IPS-11a (cell line): ENCODE results near the gene UBE2K.
"Not testable (repeated sequence)": the region's sequence is repeated elsewhere in the genome, so short reads cannot be mapped to it uniquely, and the experiment has no call there.

Source experiments
- H3K4me3 ChIP-seq: one replicate; pipeline ENCODE4 v1.5.1; 2013; ENCODE audit warnings: low read depth, low read length, control low read depth

UBE2K gene

DNA sequence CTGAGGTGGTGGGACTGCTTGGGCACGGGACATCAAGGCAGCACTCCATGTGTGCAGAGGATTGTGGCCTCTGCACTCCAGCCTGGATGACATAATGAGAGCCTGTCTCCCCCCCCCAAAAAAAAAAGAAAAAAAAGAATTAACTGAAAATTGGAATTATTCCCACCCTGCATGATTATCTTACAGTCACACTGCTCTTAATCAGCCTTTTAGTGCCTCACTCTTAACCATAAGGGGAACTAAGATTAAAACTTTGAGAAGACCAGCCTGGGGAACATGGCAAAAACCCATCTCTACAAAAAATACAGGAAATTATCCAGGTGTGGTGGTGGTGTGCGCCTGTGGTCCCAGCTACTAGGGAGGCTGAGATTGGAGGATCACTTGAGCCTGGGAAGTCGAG lies 94.6 kb downstream of the UBE2K start:
- no peak overlapping the region for H3K4me3 ChIP-seq

DNA sequence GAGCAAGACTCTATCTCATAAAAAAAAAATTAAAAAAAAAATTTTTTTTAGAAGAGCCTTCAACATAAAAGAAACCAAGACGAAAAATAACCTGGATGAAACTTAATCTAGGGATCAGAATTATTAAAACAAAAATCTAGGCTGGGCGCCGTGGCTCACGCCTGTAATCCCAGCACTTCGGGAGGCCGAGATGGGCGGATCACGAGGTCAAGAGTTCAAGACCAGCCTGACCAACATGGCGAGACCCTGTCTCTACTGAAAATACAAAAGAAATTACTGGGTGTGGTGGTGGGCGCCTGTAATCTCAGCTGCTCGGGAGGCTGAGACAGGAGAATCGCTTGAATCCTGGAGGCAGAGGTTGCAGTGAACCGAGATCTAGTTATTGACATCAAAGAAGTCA lies 95.0 kb downstream of the UBE2K start:
- H3K4me3 ChIP-seq: not testable (repeated sequence)

GRCh38 chr4:39802005-39802404 lies 104.1 kb downstream of the UBE2K start:
- no peak overlapping the region for H3K4me3 ChIP-seq

DNA sequence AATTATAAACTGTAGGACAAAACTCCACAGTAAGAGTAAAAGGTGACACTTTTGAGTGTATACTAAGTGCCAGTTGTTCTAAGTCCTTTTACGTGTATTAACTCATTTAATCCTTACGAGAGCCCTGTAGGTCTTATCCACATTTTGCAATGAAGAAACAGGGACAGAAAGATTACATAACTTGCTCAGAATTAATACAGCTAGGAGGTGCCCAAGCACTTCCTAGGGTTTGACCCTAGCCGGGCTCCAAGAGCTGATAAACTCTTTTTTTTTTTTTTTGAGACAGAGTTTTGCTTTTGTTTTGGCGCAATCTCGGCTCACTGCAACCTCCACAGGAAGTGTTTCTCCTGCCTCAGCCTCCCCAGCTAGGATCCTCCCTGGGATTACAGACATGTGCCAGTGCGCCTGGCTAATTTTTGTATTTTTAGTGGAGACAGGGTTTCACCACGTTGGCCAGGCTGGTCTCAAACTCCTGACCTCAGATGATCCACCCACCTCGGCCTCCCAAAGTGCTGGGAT lies 110.4 kb downstream of the UBE2K start:
- no peak overlapping the region for H3K4me3 ChIP-seq

GRCh38 chr4:39812500-39812899 lies 114.6 kb downstream of the UBE2K start:
- H3K4me3 ChIP-seq: no peak overlapping the region

DNA sequence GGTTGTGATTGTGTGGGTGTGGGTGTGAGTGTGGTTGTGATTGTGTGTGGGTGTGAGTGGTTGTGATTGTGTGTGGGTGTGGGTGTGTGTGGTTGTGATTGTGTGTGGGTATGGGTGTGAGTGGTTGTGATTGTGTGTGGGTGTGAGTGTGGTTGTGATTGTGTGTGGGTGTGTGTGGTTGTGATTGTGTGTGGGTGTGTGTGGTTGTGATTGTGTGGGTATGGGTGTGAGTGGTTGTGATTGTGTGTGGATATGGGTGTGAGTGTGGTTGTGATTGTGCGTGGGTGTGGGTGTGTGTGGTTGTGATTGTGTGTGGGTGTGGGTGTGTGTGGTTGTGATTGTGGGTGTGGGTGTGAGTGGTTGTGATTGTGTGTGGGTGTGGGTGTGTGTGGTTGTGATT lies 115.1 kb downstream of the UBE2K start:
- H3K4me3 ChIP-seq: not testable (repeated sequence)

DNA sequence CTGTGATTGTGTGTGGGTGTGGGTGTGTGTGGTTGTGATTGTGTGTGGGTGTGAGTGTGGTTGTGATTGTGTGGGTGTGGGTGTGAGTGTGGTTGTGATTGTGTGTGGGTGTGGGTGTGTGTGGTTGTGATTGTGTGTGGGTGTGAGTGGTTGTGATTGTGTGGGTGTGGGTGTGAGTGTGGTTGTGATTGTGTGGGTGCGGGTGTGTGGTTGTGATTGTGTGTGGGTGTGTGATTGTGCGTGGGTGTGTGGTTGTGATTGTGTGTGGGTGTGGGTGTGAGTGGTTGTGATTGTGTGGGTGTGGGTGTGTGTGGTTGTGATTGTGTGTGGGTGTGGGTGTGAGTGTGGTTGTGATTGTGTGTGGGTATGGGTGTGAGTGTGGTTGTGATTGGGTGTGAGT lies 115.8 kb downstream of the UBE2K start:
- H3K4me3 ChIP-seq: not testable (repeated sequence)

GRCh38 chr4:39814403-39815185 lies 116.7 kb downstream of the UBE2K start:
- H3K4me3 ChIP-seq: no peak overlapping the region

DNA sequence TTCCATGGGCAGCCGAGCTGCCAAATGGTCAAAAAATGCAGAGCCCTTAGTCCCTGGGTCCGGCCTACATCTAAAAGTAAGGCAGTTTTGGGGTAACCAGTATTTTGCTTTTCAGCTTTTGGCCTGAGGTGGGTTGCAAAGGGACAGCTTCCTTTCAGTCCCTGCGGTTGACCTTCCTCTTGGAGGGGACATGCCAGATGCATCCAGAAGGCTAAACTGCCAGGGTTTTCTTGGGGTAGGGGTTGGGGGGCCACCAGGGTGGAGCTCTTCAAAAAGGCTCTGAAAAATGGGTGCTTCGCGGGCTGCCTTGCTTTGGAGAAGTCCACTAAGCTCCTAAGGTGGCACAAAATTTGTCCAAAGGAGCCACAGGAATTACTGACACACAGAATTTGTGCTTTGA lies 120.7 kb downstream of the UBE2K start:
- H3K4me3 ChIP-seq: no peak overlapping the region

- no peak overlapping the region for H3K4me3 ChIP-seq
These were observed 122.2 kb downstream of the UBE2K start for GRCh38 chr4:39820186-39820585.

DNA sequence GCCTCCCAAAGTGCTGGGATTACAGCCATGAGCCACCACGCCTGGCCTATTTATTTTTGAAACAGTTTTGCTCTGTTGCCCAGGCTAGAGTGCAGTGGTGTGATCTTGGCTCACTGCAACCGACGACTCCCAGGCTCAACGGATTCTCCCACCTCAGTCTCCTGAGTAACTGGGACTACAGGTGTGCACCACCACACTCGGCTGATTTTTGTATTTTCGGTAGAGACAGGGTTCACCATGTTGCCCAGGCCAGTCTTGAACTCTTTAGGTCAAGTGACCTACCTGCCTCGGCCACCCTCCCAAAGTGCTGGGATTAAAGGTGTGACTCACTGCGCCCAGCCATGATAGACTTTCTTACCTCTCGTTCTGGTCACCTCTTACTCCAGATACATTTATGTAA lies 124.0 kb downstream of the UBE2K start:
- no peak overlapping the region for H3K4me3 ChIP-seq

GRCh38 chr4:39822662-39823061 lies 124.7 kb downstream of the UBE2K start:
- H3K4me3 ChIP-seq: no peak overlapping the region

DNA sequence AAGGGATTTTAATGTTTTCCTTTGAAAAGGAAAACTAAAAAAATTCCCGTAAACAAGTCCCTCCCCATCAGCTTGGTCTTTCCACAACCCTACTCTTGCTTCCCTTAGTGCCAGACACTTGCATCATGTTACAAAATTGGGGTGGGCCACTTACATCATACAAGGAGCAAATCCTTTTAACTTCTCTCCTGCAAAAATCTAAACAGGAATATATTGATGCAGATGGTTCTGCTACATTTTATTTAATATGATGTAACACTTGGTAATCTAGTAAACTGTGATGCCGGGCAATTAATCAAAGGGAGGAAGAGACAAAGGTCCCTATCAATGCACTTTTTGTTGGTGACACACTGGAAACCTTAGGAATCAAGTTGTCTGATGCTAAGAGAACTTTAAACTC lies 125.3 kb downstream of the UBE2K start:
- no peak overlapping the region for H3K4me3 ChIP-seq

GRCh38 chr4:39825090-39825489 lies 127.2 kb downstream of the UBE2K start:
- no peak overlapping the region for H3K4me3 ChIP-seq

GRCh38 chr4:39825741-39826231 lies 127.8 kb downstream of the UBE2K start:
- H3K4me3 ChIP-seq: no peak overlapping the region
